Keratinocyte (primary cell): Measurements from ENCODE around the gene KIF1C. TPM values are rescaled to one million over a fixed set of nuclear protein-coding genes. Genes with fewer than 3 reads are reported as not detected.

Experiments
- DNase-seq: peaks from one replicate; pipeline ENCODE4 v3.0.0-alpha.2; 2011; ENCODE audit warnings: low read depth, missing footprints, low spot score
- FAIRE-seq: peaks from 2 replicates; lab custom pipeline; 2011; peaks lifted over from hg19 to GRCh38; lab: Jason Lieb, UNC
- H2AFZ ChIP-seq: 2 replicates; pipeline ENCODE4 v1.6.0; 2012; ENCODE audit warnings: low read length, control low read depth, inconsistent platforms; ENCODE audit not compliant: control insufficient read depth
- H3K27ac ChIP-seq: 2 replicates; pipeline ENCODE4 v1.5.1; 2011; ENCODE audit warnings: low read length; ENCODE audit not compliant: control insufficient read depth, insufficient read depth
- H3K27me3 ChIP-seq: 3 replicates; pipeline ENCODE4 v1.6.0; 2011; ENCODE audit warnings: low read length; ENCODE audit not compliant: control insufficient read depth, insufficient read depth; ENCODE audit errors: extremely low read depth
- H3K36me3 ChIP-seq, 2 experiments: 2 replicates in 1 of 2; 3 replicates in 1 of 2; pipeline ENCODE4 v1.5.1; 2011; ENCODE audit warnings: low read length in 2 of 2, mild to moderate bottlenecking in 1 of 2; ENCODE audit not compliant: control insufficient read depth in 2 of 2, insufficient read depth in 2 of 2; ENCODE audit errors: extremely low read depth in 1 of 2
- H3K4me1 ChIP-seq: 3 replicates; pipeline ENCODE4 v1.5.1; 2011; ENCODE audit warnings: low read length; ENCODE audit not compliant: control insufficient read depth, insufficient read depth; ENCODE audit errors: extremely low read depth
- H3K4me2 ChIP-seq: 3 replicates; pipeline ENCODE4 v1.6.0; 2011; ENCODE audit warnings: low read depth, low read length; ENCODE audit not compliant: control insufficient read depth, insufficient read depth; ENCODE audit errors: extremely low read depth
- H3K4me3 ChIP-seq, 3 experiments: fragments of 200-600 bp in 1 of 3; sonication (generic) in 1 of 3; 2 replicates in 2 of 3; 3 replicates in 1 of 3; pipeline ENCODE4 v1.5.1; 2011 to 2016; ENCODE audit warnings: low read length in 3 of 3, mild to moderate bottlenecking in 3 of 3, control low read depth in 2 of 3, inconsistent platforms in 1 of 3, low read depth in 1 of 3, mixed read lengths in 1 of 3, mixed run types in 1 of 3, moderate library complexity in 1 of 3; ENCODE audit not compliant: control insufficient read depth in 2 of 3, insufficient read depth in 2 of 3; ENCODE audit errors: extremely low read depth in 1 of 3
- H3K79me2 ChIP-seq: 2 replicates; pipeline ENCODE4 v1.6.0; 2012; ENCODE audit warnings: low read length; ENCODE audit not compliant: control insufficient read depth, insufficient read depth
- H3K9ac ChIP-seq: 3 replicates; pipeline ENCODE4 v1.6.0; 2011; ENCODE audit warnings: low read length; ENCODE audit not compliant: control insufficient read depth, insufficient read depth; ENCODE audit errors: extremely low read depth
- H3K9me1 ChIP-seq: 3 replicates; pipeline ENCODE4 v1.6.0; 2011; ENCODE audit warnings: low read length; ENCODE audit not compliant: control insufficient read depth, insufficient read depth; ENCODE audit errors: extremely low read depth
- H3K9me3 ChIP-seq: 2 replicates; pipeline ENCODE4 v1.5.1; 2012; ENCODE audit warnings: low read depth, low read length; ENCODE audit not compliant: control insufficient read depth
- H4K20me1 ChIP-seq: 3 replicates; pipeline ENCODE4 v1.6.0; 2011; ENCODE audit warnings: low read length; ENCODE audit not compliant: control insufficient read depth, insufficient read depth; ENCODE audit errors: extremely low read depth
- EZH2 ChIP-seq: IDR thresholded peaks from one replicate; pipeline ENCODE4 v1.6.1; 2012; ENCODE audit warnings: inconsistent platforms, mild to moderate bottlenecking, low read length, moderate library complexity
- dilution Hi-C: fragments of 300-500 bp; cut with MboI; formaldehyde crosslinking; loops from one replicate; pipeline ENCODE4 v1.7.0; 2020; ENCODE audit warnings: low sequenced_read_pairs; ENCODE audit not compliant: extremely low pct_ligation_motif_present
- polyA plus RNA-seq, 5 experiments: library from polyadenylated mRNA; depleted of rRNA in 3 of 5; stranded (reverse) in 3 of 5; stranded (forward) in 1 of 5; unstranded in 1 of 5; fragments of >200 nt; gene quantifications; 1 replicate in 1 of 5; 2 replicates in 3 of 5; 3 replicates in 1 of 5; pipeline versions ENCODE4 v1.2.1 to v1.2.3, GENCODE V29; 2011 to 2012; ENCODE audit warnings: missing spikeins in 2 of 5, low read depth in 1 of 5, low replicate concordance in 1 of 5
- small RNA-seq, 3 experiments: library from RNA; depleted of rRNA; stranded (forward); fragments of <200 nt; gene quantifications; one replicate each; pipeline ENCODE3, GENCODE V24; 2012; ENCODE audit warnings: low read depth in 3 of 3, low replicate concordance in 1 of 3; ENCODE audit not compliant: insufficient read length in 3 of 3

Gene KIF1C
- polyA plus RNA-seq, 1 donor (not counting 4 experiments of a cell fraction or from before 2014, with no cell fraction given): 93.7 TPM

- no peak for DNase-seq
- Histone ChIP-seq H3K27ac (peak overlapping the region; percentile 29), H3K4me1 (peaks cover 3% of the 10 kb centered on the region), H3K9ac (no peak overlapping the region), H3K9me3 (no peaks in the 10 kb centered on the region), H4K20me1 (no peaks in the 10 kb centered on the region), H3K9me1 (no peaks in the 10 kb centered on the region), H3K27me3 (no peaks in the 10 kb centered on the region), H2AFZ (peak overlapping the region; percentile 96), H3K79me2 (no peaks in the 10 kb centered on the region), H3K36me3 (no peaks in the 10 kb centered on the region), H3K4me2 (peak overlapping the region; percentile 83), H3K4me3 (peak overlapping the region; percentile 67 to 81 (median 72))
- TF ChIP-seq EZH2: no peak
- dilution Hi-C loops: no loop called here
- no peak for FAIRE-seq
Measured at GRCh38 chr17:5077781-5078105, 80.0 kb downstream of the KIF1C start.

Small RNAs within 50 kb of the gene (small RNA-seq; reads per million reads assigned to genes)
- gene MIR6864 (0 to 1.7 (median 0.07) reads per million in 3 experiments), gene MIR6865 (0 to 0.67 (median 0) reads per million in 3 experiments)

Other genes starting within 250 kb of the KIF1C start
- gene TM4SF5, start 226.1 kb upstream of the KIF1C start, polyA plus RNA-seq: not detected in 3 replicates
- 0.14 to 0.42 TPM in 2 of 3 replicates, not detected in the other for gene VMO1, start 211.6 kb upstream of the KIF1C start, polyA plus RNA-seq
- gene GLTPD2, start 209.0 kb upstream of the KIF1C start, polyA plus RNA-seq: not detected in 3 replicates
- gene PSMB6, start 201.8 kb upstream of the KIF1C start, polyA plus RNA-seq: 191 to 245 TPM (median 225 TPM) in 3 replicates
- gene PLD2, start 190.8 kb upstream of the KIF1C start, polyA plus RNA-seq: 27.9 to 48.6 TPM (median 33.3 TPM) in 3 replicates
- 82.8 to 101 TPM (median 93.7 TPM) in 3 replicates for gene MINK1, start 164.6 kb upstream of the KIF1C start, polyA plus RNA-seq
- gene C17orf107, start 98.4 kb upstream of the KIF1C start, polyA plus RNA-seq: 0.31 to 0.68 TPM (median 0.33 TPM) in 3 replicates
- 0.02 to 0.04 TPM in 2 of 3 replicates, not detected in the other for gene CHRNE, start 94.9 kb upstream of the KIF1C start, polyA plus RNA-seq
- not detected in 3 replicates for gene GP1BA, start 65.7 kb upstream of the KIF1C start, polyA plus RNA-seq
- gene SLC25A11, start 57.9 kb upstream of the KIF1C start, polyA plus RNA-seq: 28.3 to 43.6 TPM (median 33.8 TPM) in 3 replicates
- gene RNF167, start 57.7 kb upstream of the KIF1C start, polyA plus RNA-seq: 101 to 129 TPM (median 118 TPM) in 3 replicates
- gene PFN1, start 49.4 kb upstream of the KIF1C start, polyA plus RNA-seq: 1,029 to 1,579 TPM (median 1,435 TPM) in 3 replicates
- 1.8 to 3.1 TPM (median 2.4 TPM) in 3 replicates for gene ENO3, start 46.8 kb upstream of the KIF1C start, polyA plus RNA-seq
- 65.6 to 73.7 TPM (median 65.7 TPM) in 3 replicates for gene SPAG7, start 30.1 kb upstream of the KIF1C start, polyA plus RNA-seq
- 8.5 to 14.3 TPM (median 10.4 TPM) in 3 replicates for gene CAMTA2, start 10.3 kb upstream of the KIF1C start, polyA plus RNA-seq
- gene INCA1, start 428 bp upstream of the KIF1C start, polyA plus RNA-seq: 0.21 to 0.39 TPM (median 0.26 TPM) in 3 replicates
- gene SLC52A1, start 37.5 kb downstream of the KIF1C start, polyA plus RNA-seq: 0.16 to 0.21 TPM (median 0.21 TPM) in 3 replicates
- gene ZFP3, start 80.5 kb downstream of the KIF1C start, polyA plus RNA-seq: 1.6 to 4.3 TPM (median 3.0 TPM) in 3 replicates
- 4.2 to 5.2 TPM (median 4.9 TPM) in 3 replicates for gene ZNF232, start 113.9 kb downstream of the KIF1C start, polyA plus RNA-seq
- gene USP6, start 118.1 kb downstream of the KIF1C start, polyA plus RNA-seq: not detected in 3 replicates
- gene ZNF594, start 193.9 kb downstream of the KIF1C start, polyA plus RNA-seq: 0.67 to 2.1 TPM (median 1.7 TPM) in 3 replicates
- not detected in 3 replicates for gene SCIMP, start 236.9 kb downstream of the KIF1C start, polyA plus RNA-seq